PC-9 (cell line): ENCODE measurements around the gene EVL.

Experiments
- CTCF ChIP-seq: fragments of 200-600 bp; sonication (generic); conservative IDR thresholded peaks from 2 replicates; pipeline ENCODE4 v1.6.1; 2017; ENCODE audit warnings: mixed run types, antibody characterized with exemption, mild to moderate bottlenecking, moderate library complexity
- EZH2 ChIP-seq: fragments of 200-600 bp; sonication (generic); IDR thresholded peaks from 2 replicates; pipeline ENCODE4 v1.8.0; 2017; ENCODE audit warnings: antibody characterized with exemption, low read depth

- TF ChIP-seq CTCF (no peak), EZH2 (no peak)
Observed at GRCh38 chr14:100187247-100187833, 122.1 kb downstream of the EVL start.
